ENCODE results near the gene TUBB2B.

Gene TUBB2B

GRCh38 chr6:3270258-3270657 is 42.8 kb upstream of the TUBB2B start:
- Histone ChIP-seq H3K4me3 (ENCODE audit: insufficient read length, low read depth) (no peak overlapping the region), H3K36me3 (ENCODE audit: insufficient read depth, insufficient read length, low read length) (peaks cover 75% of the 10 kb centered on the region), H3K9ac (ENCODE audit: insufficient read length, low read depth) (no peak overlapping the region), H3K4me1 (ENCODE audit: insufficient read depth, insufficient read length) (peaks cover 5% of the 10 kb centered on the region), H3K9me3 (ENCODE audit: insufficient read depth, low read length) (no peaks in the 10 kb centered on the region), H3K27me3 (ENCODE audit: insufficient read depth, insufficient read length) (no peaks in the 10 kb centered on the region)
- DNase-seq (ENCODE audit: low read depth, low spot score), result no peak
- TF ChIP-seq ZNF274 (IDR thresholded peaks at IDR 0.05; ENCODE audit: low read depth, low read length) (no peak), SUZ12 (IDR thresholded peaks at IDR 0.05; ENCODE audit: extremely low read depth, insufficient read depth, insufficient read length) (no peak), YY1 (IDR thresholded peaks at IDR 0.05; ENCODE audit: insufficient read depth, insufficient read length) (no peak)

- peaks cover 79% of the 10 kb centered on the region for H3K36me3 ChIP-seq (ENCODE audit: insufficient read depth, insufficient read length, low read length)
- H3K27me3 ChIP-seq (ENCODE audit: insufficient read depth, insufficient read length), result no peaks in the 10 kb centered on the region
- DNase-seq (ENCODE audit: low read depth, low spot score), result no peak
- TF ChIP-seq YY1 (IDR thresholded peaks at IDR 0.05; ENCODE audit: insufficient read depth, insufficient read length) (no peak), SUZ12 (IDR thresholded peaks at IDR 0.05; ENCODE audit: extremely low read depth, insufficient read depth, insufficient read length) (no peak), ZNF274 (IDR thresholded peaks at IDR 0.05; ENCODE audit: low read depth, low read length) (no peak)
- no peaks in the 10 kb centered on the region for H3K9me3 ChIP-seq (ENCODE audit: insufficient read depth, low read length)
- no peak overlapping the region for H3K9ac ChIP-seq (ENCODE audit: insufficient read length, low read depth)
- H3K4me1 ChIP-seq (ENCODE audit: insufficient read depth, insufficient read length), result peaks cover 5% of the 10 kb centered on the region
- no peak overlapping the region for H3K4me3 ChIP-seq (ENCODE audit: insufficient read length, low read depth)
Measured at GRCh38 chr6:3269281-3269975, 42.0 kb upstream of the TUBB2B start.

GRCh38 chr6:3268680-3269079 is 41.2 kb upstream of the TUBB2B start:
- peaks cover 83% of the 10 kb centered on the region for H3K36me3 ChIP-seq (ENCODE audit: insufficient read depth, insufficient read length, low read length)
- DNase-seq (ENCODE audit: low read depth, low spot score), result no peak
- TF ChIP-seq SUZ12 (IDR thresholded peaks at IDR 0.05; ENCODE audit: extremely low read depth, insufficient read depth, insufficient read length) (no peak), ZNF274 (IDR thresholded peaks at IDR 0.05; ENCODE audit: low read depth, low read length) (no peak), YY1 (IDR thresholded peaks at IDR 0.05; ENCODE audit: insufficient read depth, insufficient read length) (no peak)
- no peaks in the 10 kb centered on the region for H3K9me3 ChIP-seq (ENCODE audit: insufficient read depth, low read length)
- H3K4me3 ChIP-seq (ENCODE audit: insufficient read length, low read depth), result no peak overlapping the region
- H3K27me3 ChIP-seq (ENCODE audit: insufficient read depth, insufficient read length), result no peaks in the 10 kb centered on the region
- H3K4me1 ChIP-seq (ENCODE audit: insufficient read depth, insufficient read length), result peaks cover 5% of the 10 kb centered on the region
- no peak overlapping the region for H3K9ac ChIP-seq (ENCODE audit: insufficient read length, low read depth)

GRCh38 chr6:3267162-3267561 is 39.7 kb upstream of the TUBB2B start:
- TF ChIP-seq SUZ12 (IDR thresholded peaks at IDR 0.05; ENCODE audit: extremely low read depth, insufficient read depth, insufficient read length) (no peak), YY1 (IDR thresholded peaks at IDR 0.05; ENCODE audit: insufficient read depth, insufficient read length) (no peak), ZNF274 (IDR thresholded peaks at IDR 0.05; ENCODE audit: low read depth, low read length) (no peak)
- no peak overlapping the region for H3K4me3 ChIP-seq (ENCODE audit: insufficient read length, low read depth)
- H3K9me3 ChIP-seq (ENCODE audit: insufficient read depth, low read length), result no peaks in the 10 kb centered on the region
- H3K9ac ChIP-seq (ENCODE audit: insufficient read length, low read depth), result no peak overlapping the region
- no peaks in the 10 kb centered on the region for H3K27me3 ChIP-seq (ENCODE audit: insufficient read depth, insufficient read length)
- H3K36me3 ChIP-seq (ENCODE audit: insufficient read depth, insufficient read length, low read length), result peaks cover 81% of the 10 kb centered on the region
- peaks cover 5% of the 10 kb centered on the region for H3K4me1 ChIP-seq (ENCODE audit: insufficient read depth, insufficient read length)
- no peak for DNase-seq (ENCODE audit: low read depth, low spot score)

GRCh38 chr6:3266170-3266569 is 38.7 kb upstream of the TUBB2B start:
- H3K27me3 ChIP-seq (ENCODE audit: insufficient read depth, insufficient read length), result no peaks in the 10 kb centered on the region
- peaks cover 4% of the 10 kb centered on the region for H3K4me1 ChIP-seq (ENCODE audit: insufficient read depth, insufficient read length)
- TF ChIP-seq ZNF274 (IDR thresholded peaks at IDR 0.05; ENCODE audit: low read depth, low read length), result no peak
- TF ChIP-seq YY1 (IDR thresholded peaks at IDR 0.05; ENCODE audit: insufficient read depth, insufficient read length), result no peak
- no peak for TF ChIP-seq SUZ12 (IDR thresholded peaks at IDR 0.05; ENCODE audit: extremely low read depth, insufficient read depth, insufficient read length)
- H3K4me3 ChIP-seq (ENCODE audit: insufficient read length, low read depth), result no peak overlapping the region
- no peak for DNase-seq (ENCODE audit: low read depth, low spot score)
- no peaks in the 10 kb centered on the region for H3K9me3 ChIP-seq (ENCODE audit: insufficient read depth, low read length)
- peaks cover 81% of the 10 kb centered on the region for H3K36me3 ChIP-seq (ENCODE audit: insufficient read depth, insufficient read length, low read length)
- H3K9ac ChIP-seq (ENCODE audit: insufficient read length, low read depth), result no peak overlapping the region

- Histone ChIP-seq H3K4me1 (ENCODE audit: insufficient read depth, insufficient read length) (peaks cover 7% of the 10 kb centered on the region), H3K4me3 (ENCODE audit: insufficient read length, low read depth) (no peak overlapping the region), H3K9me3 (ENCODE audit: insufficient read depth, low read length) (no peaks in the 10 kb centered on the region), H3K27me3 (ENCODE audit: insufficient read depth, insufficient read length) (no peaks in the 10 kb centered on the region), H3K36me3 (ENCODE audit: insufficient read depth, insufficient read length, low read length) (peaks cover 81% of the 10 kb centered on the region), H3K9ac (ENCODE audit: insufficient read length, low read depth) (no peak overlapping the region)
- no peak for TF ChIP-seq YY1 (IDR thresholded peaks at IDR 0.05; ENCODE audit: insufficient read depth, insufficient read length)
- TF ChIP-seq ZNF274 (IDR thresholded peaks at IDR 0.05; ENCODE audit: low read depth, low read length), result no peak
- no peak for TF ChIP-seq SUZ12 (IDR thresholded peaks at IDR 0.05; ENCODE audit: extremely low read depth, insufficient read depth, insufficient read length)
- no peak for DNase-seq (ENCODE audit: low read depth, low spot score)
Measured at GRCh38 chr6:3265671-3266070, 38.2 kb upstream of the TUBB2B start.

- no peak overlapping the region for H3K4me3 ChIP-seq (ENCODE audit: insufficient read length, low read depth)
- TF ChIP-seq SUZ12 (IDR thresholded peaks at IDR 0.05; ENCODE audit: extremely low read depth, insufficient read depth, insufficient read length), result no peak
- no peak for TF ChIP-seq YY1 (IDR thresholded peaks at IDR 0.05; ENCODE audit: insufficient read depth, insufficient read length)
- no peak for TF ChIP-seq ZNF274 (IDR thresholded peaks at IDR 0.05; ENCODE audit: low read depth, low read length)
- no peaks in the 10 kb centered on the region for H3K27me3 ChIP-seq (ENCODE audit: insufficient read depth, insufficient read length)
- H3K4me1 ChIP-seq (ENCODE audit: insufficient read depth, insufficient read length), result peaks cover 9% of the 10 kb centered on the region
- H3K36me3 ChIP-seq (ENCODE audit: insufficient read depth, insufficient read length, low read length), result peaks cover 72% of the 10 kb centered on the region
- DNase-seq (ENCODE audit: low read depth, low spot score), result no peak
- no peak overlapping the region for H3K9ac ChIP-seq (ENCODE audit: insufficient read length, low read depth)
- H3K9me3 ChIP-seq (ENCODE audit: insufficient read depth, low read length), result no peaks in the 10 kb centered on the region
Measured at GRCh38 chr6:3264356-3264755, 36.9 kb upstream of the TUBB2B start.

Measured in NT2/D1 (cell line).